Transverse colon (tissue), 4 donors: ENCODE measurements around the gene GTF3C4. TPM values are rescaled to one million over a fixed set of nuclear protein-coding genes. Genes with fewer than 3 reads are reported as not detected.
"Not testable (repeated sequence)": the region's sequence is repeated elsewhere in the genome, so short reads cannot be mapped to it uniquely, and the experiment has no call there.

Source experiments
- DNase-seq: peaks from one replicate; pipeline ENCODE4 v3.0.0-alpha.2; 2019
- H3K27ac ChIP-seq, 4 donors: fragments of 200-600 bp; sonication (generic); 2 replicates each; pipeline ENCODE4 v1.5.1; 2016 to 2018; ENCODE audit warnings: inconsistent platforms in 4 of 4
- H3K27me3 ChIP-seq: fragments of 200-600 bp; sonication (generic); 2 replicates; pipeline ENCODE4 v1.5.1; 2017; ENCODE audit warnings: inconsistent platforms
- H3K36me3 ChIP-seq, 4 donors: fragments of 200-600 bp; sonication (generic); 2 replicates each; pipeline ENCODE4 v1.5.1; 2017 to 2019; ENCODE audit warnings: inconsistent platforms in 4 of 4
- H3K4me1 ChIP-seq, 4 donors: fragments of 200-600 bp; sonication (generic); 2 replicates each; pipeline ENCODE4 v1.5.1; 2017 to 2020; ENCODE audit warnings: inconsistent platforms in 4 of 4
- H3K4me3 ChIP-seq, 4 donors: fragments of 200-600 bp; sonication (generic); 1 replicate in 1 of 4; 2 replicates in 3 of 4; pipeline versions ENCODE4 v1.5.1 to v1.6.1; 2017 to 2019; ENCODE audit warnings: inconsistent platforms in 4 of 4
- H3K9me3 ChIP-seq, 2 donors: fragments of 200-600 bp; sonication (generic); 2 replicates each; pipeline ENCODE4 v1.5.1; 2017 to 2019; ENCODE audit warnings: inconsistent platforms in 2 of 2
- CTCF ChIP-seq, 5 experiments: fragments of 200-600 bp in 3 of 5; fragments of 450-650 bp in 2 of 5; sonication (generic) in 3 of 5; IDR thresholded peaks; 1 replicate in 2 of 5; 2 replicates in 3 of 5; pipeline ENCODE4 v1.5.1; 2016 to 2017; ENCODE audit warnings: antibody characterized with exemption in 5 of 5, inconsistent platforms in 3 of 5, mild to moderate bottlenecking in 2 of 5, moderate library complexity in 1 of 5
- EP300 ChIP-seq: sonication (generic); formaldehyde crosslinking; IDR thresholded peaks from one replicate; pipeline ENCODE4 v1.6.1; 2017; ENCODE audit warnings: antibody characterized with exemption, low read depth
- POLR2A ChIP-seq: fragments of 450-650 bp; IDR thresholded peaks from one replicate; pipeline ENCODE4 v1.6.1; 2016; ENCODE audit warnings: antibody characterized with exemption, mild to moderate bottlenecking, moderate library complexity
- POLR2AphosphoS5 ChIP-seq, 3 donors: sonication (generic); formaldehyde crosslinking; IDR thresholded peaks; one replicate each; pipeline ENCODE4 v1.6.1; 2016; ENCODE audit warnings: antibody characterized with exemption in 3 of 3
- WGBS, 2 donors: methylation state at CpG; one replicate each; pipeline ENCODE4 v1.1.5; 2018; ENCODE audit warnings: low coverage in 1 of 2; 5-methylcytosine and 5-hydroxymethylcytosine counted together
- in situ Hi-C, 4 donors: fragments of 200-750 bp; cut with MboI; loops; one replicate each; pipeline versions ENCODE4 v1.15.0 to v1.15.1; 2017; ENCODE audit warnings: low sequenced_read_pairs in 3 of 4, low pct_ligation_motif_present in 1 of 4, low pct_unique_long_range_greater_than_20kb in 1 of 4
- intact Hi-C: fragments of 100-400 bp; cut with DNase I; formaldehyde crosslinking; loops from one replicate; pipeline ENCODE4 v1.15.1; 2023; ENCODE audit warnings: low total_unique reads
- total RNA-seq, 4 donors: library from RNA; depleted of rRNA; stranded (reverse); fragments of >200 nt; gene quantifications; one replicate each; pipeline ENCODE4 v1.1.0, GENCODE V29; 2016

The GTF3C4 gene
- total RNA-seq, 4 donors from 2014 or later = 4.0 to 12.3 (median 8.8) TPM

- WGBS, 2 donors = 88% methylated on average over 23 of the region's 23 CpGs; no CpG with 5 or more reads in 1 of the 2 donors
- Histone ChIP-seq H3K9me3 (no peaks in the 10 kb centered on the region), H3K36me3 (no peaks in the 10 kb centered on the region)
Observed at GRCh38 chr9:132708769-132709430, 38.6 kb downstream of the GTF3C4 start.

GRCh38 chr9:132710333-132710732 lies 40.1 kb downstream of the GTF3C4 start:
- Histone ChIP-seq H3K27ac (no peak overlapping the region), H3K4me3 (no peak overlapping the region), H3K36me3 (no peaks in the 10 kb centered on the region), H3K4me1 (no peaks in the 10 kb centered on the region), H3K27me3 (no peaks in the 10 kb centered on the region), H3K9me3 (no peaks in the 10 kb centered on the region)
- DNase-seq = no peak
- TF ChIP-seq POLR2AphosphoS5 (IDR thresholded peaks at IDR 0.05) (no peak), CTCF (IDR thresholded peaks at IDR 0.05) (no peak), POLR2A (no peak), EP300 (no peak)
- in situ Hi-C loops (no loop called here), intact Hi-C loops (no loop called here)
- 60 to 76% methylated on average over 1 to 6 of the region's 6 CpGs for WGBS, 2 donors

More at GRCh38 chr9:132708769-132709430, 38.6 kb downstream of the GTF3C4 start:
- TF ChIP-seq CTCF (IDR thresholded peaks at IDR 0.05) = no peak
- TF ChIP-seq POLR2A = no peak
- TF ChIP-seq POLR2AphosphoS5 (IDR thresholded peaks at IDR 0.05) = no peak
- TF ChIP-seq EP300 = no peak
- DNase-seq = no peak
- no peak overlapping the region for H3K27ac ChIP-seq
- H3K27me3 ChIP-seq = no peaks in the 10 kb centered on the region
- no peaks in the 10 kb centered on the region for H3K4me1 ChIP-seq
- intact Hi-C loops = no loop called here
- H3K4me3 ChIP-seq = no peak overlapping the region
- in situ Hi-C loops = no loop called here

DNA sequence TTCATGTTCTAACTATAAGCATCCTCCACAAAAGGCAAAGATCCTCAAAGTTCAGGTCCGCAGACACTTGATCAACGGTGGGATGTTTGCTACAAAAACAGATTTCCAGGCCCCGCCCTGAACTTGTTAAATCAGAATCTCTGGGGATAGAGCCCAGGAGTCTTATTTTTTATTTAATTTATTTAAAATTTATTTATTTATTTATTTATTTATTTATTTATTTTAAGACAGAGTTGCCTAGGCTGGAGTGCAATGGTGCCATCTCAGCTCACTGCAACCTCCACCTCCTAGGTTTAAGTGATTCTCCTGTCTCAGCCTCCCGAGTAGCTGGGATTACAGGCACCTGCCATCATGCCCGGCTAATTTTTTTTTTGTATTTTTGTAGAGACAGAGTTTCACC lies 40.9 kb downstream of the GTF3C4 start:
- DNase-seq, H3K27ac ChIP-seq, H3K4me3 ChIP-seq, intact Hi-C loops, H3K4me1 ChIP-seq, H3K9me3 ChIP-seq, in situ Hi-C loops, H3K36me3 ChIP-seq, H3K27me3 ChIP-seq: not testable (repeated sequence)
- WGBS, 2 donors = 85 to 92% methylated on average over 5 of the region's 5 CpGs

DNA sequence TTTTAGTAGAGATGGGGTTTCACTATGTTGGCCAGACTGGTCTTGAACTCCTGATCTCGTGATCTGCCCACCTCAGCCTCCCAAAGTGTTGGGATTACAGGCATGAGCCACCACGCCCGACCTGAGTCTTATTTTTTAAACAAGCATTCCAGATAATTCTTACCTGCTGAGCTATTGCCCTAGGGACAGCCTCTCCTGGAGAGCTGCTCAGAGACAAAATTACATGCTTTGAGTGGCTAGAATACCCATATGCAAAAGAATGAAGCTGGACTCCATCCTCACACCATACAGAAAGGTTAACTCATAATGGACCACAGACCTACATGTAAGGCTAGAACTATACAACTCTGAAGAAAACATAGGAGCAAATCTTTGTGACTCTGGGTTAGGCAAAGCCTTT lies 41.6 kb downstream of the GTF3C4 start:
- DNase-seq = no peak
- in situ Hi-C loops (no loop called here), intact Hi-C loops (no loop called here)
- H3K36me3 ChIP-seq = no peaks in the 10 kb centered on the region
- H3K27ac ChIP-seq = no peak overlapping the region
- TF ChIP-seq CTCF (IDR thresholded peaks at IDR 0.05) (no peak), EP300 (no peak), POLR2AphosphoS5 (IDR thresholded peaks at IDR 0.05) (no peak), POLR2A (no peak)
- peaks cover 1% of the 10 kb centered on the region for H3K27me3 ChIP-seq
- 90% methylated on average over 3 of the region's 3 CpGs; no CpG with 5 or more reads in 1 of the 2 donors for WGBS, 2 donors
- H3K4me1 ChIP-seq = no peaks in the 10 kb centered on the region
- no peaks in the 10 kb centered on the region for H3K9me3 ChIP-seq
- no peak overlapping the region for H3K4me3 ChIP-seq

- Histone ChIP-seq H3K36me3 (no peaks in the 10 kb centered on the region), H3K27ac (no peak overlapping the region), H3K9me3 (no peaks in the 10 kb centered on the region), H3K4me3 (no peak overlapping the region), H3K4me1 (no peaks in the 10 kb centered on the region), H3K27me3 (peaks cover 8% of the 10 kb centered on the region)
- DNase-seq = no peak
- TF ChIP-seq POLR2AphosphoS5 (IDR thresholded peaks at IDR 0.05) = no peak
- no peak for TF ChIP-seq EP300
- no peak for TF ChIP-seq POLR2A
- no peak for TF ChIP-seq CTCF (IDR thresholded peaks at IDR 0.05)
- 35 to 73% methylated on average over 2 to 5 of the region's 5 CpGs for WGBS, 2 donors
- in situ Hi-C loops = no loop called here
- intact Hi-C loops = no loop called here
Observed at GRCh38 chr9:132712753-132713152, 42.5 kb downstream of the GTF3C4 start.
